Body of pancreas (tissue), 4 donors: ENCODE measurements around the gene ZFX. TPM values are rescaled to one million over a fixed set of nuclear protein-coding genes. Genes with fewer than 3 reads are reported as not detected.

ENCODE experiments used
- ATAC-seq: fragments of 150-250 bp; one replicate; pipeline ENCODE4 v1.9.1; 2016
- DNase-seq, 4 donors: peaks; one replicate each; pipeline ENCODE4 v3.0.0-alpha.2; 2019
- H3K27ac ChIP-seq, 4 donors: fragments of 200-600 bp; sonication (generic); 1 replicate in 3 of 4; 2 replicates in 1 of 4; pipeline versions ENCODE4 v1.5.1 to v1.6.1; 2016 to 2019; ENCODE audit warnings: mild to moderate bottlenecking in 1 of 4, mixed read lengths in 1 of 4, moderate library complexity in 1 of 4
- H3K27me3 ChIP-seq, 2 donors: fragments of 200-600 bp; sonication (generic); one replicate each; pipeline ENCODE4 v1.6.0; 2016; ENCODE audit warnings: mild to moderate bottlenecking in 1 of 2
- H3K36me3 ChIP-seq, 2 donors: fragments of 200-600 bp; sonication (generic); replicated peaks in 1 of 2; 2 replicates each; pipeline ENCODE4 v1.5.1; 2016; ENCODE audit warnings: low read depth in 2 of 2; ENCODE audit not compliant: insufficient read depth in 1 of 2
- H3K4me1 ChIP-seq: fragments of 200-600 bp; sonication (generic); one replicate; pipeline ENCODE4 v1.6.0; 2016
- H3K4me3 ChIP-seq, 2 donors: fragments of 200-600 bp; sonication (generic); 1 replicate in 1 of 2; 2 replicates in 1 of 2; pipeline ENCODE4 v1.5.1; 2016 to 2019
- H3K9me3 ChIP-seq, 3 donors: fragments of 200-600 bp; sonication (generic); 1 replicate in 2 of 3; 2 replicates in 1 of 3; pipeline ENCODE4 v1.5.1; 2016
- POLR2A ChIP-seq, 3 donors: fragments of 450-650 bp; IDR thresholded peaks; one replicate each; pipeline ENCODE4 v1.6.1; 2016; ENCODE audit warnings: antibody characterized with exemption in 3 of 3, mild to moderate bottlenecking in 2 of 3
- WGBS, 2 donors: methylation state at CpG; one replicate each; pipeline ENCODE4 v1.1.5; 2017; 5-methylcytosine and 5-hydroxymethylcytosine counted together
- intact Hi-C: fragments of 100-400 bp; cut with DNase I; formaldehyde crosslinking; loops from one replicate; pipeline ENCODE4 v1.15.1; 2023
- total RNA-seq, 2 donors: library from RNA; depleted of rRNA; stranded (reverse); fragments of >200 nt; gene quantifications; one replicate each; pipeline ENCODE4 v1.1.0, GENCODE V29; 2016
- TF ChIP-seq, protein P1 (sequence below), 7 experiments: fragments of 450-650 bp in 4 of 7; fragments of 200-600 bp in 3 of 7; sonication (generic) in 3 of 7; IDR thresholded peaks; one replicate each; pipeline ENCODE4 v1.5.1; 2016 to 2019; ENCODE audit warnings: antibody characterized with exemption in 7 of 7

ZFX gene
- total RNA-seq, 2 donors from 2014 or later = 23.4 to 28.3 TPM

DNA sequence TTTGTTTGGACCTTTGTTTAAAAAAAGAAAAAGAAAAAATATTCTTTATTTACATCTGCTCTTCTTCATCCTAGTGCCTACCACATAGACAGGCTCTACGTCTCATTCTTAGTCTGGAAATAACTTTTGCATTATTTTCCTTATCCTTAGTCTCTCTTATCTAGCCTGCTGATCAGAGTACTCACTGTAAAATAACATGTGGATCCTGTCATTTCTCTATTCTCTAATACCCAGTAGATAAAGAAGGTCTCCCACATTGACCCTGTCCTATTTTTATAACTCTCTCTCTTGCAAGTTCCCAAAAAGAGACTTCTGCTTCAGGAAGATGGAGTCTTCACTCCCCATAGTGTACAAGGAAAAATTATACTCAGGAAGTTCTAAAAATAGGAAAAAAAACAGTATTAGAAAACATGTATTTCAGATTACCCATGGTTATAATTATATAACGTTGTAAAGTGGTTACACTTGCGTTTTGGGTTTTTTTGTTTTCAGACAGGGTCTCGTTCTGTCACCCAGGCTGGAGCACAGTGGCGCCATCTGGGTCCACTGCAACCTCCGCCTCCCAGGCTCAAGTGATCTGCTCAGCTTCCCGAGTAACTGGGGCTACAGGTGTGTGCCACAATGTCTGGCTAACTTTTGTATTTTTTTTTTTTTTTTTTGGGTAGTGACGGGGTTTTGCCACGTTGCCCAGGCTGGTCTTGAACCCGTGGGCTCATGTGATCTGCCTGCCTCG, 23.8 kb downstream of the ZFX start:
- H3K36me3 ChIP-seq = no peaks in the 10 kb centered on the region
- TF ChIP-seq, protein P1, sequence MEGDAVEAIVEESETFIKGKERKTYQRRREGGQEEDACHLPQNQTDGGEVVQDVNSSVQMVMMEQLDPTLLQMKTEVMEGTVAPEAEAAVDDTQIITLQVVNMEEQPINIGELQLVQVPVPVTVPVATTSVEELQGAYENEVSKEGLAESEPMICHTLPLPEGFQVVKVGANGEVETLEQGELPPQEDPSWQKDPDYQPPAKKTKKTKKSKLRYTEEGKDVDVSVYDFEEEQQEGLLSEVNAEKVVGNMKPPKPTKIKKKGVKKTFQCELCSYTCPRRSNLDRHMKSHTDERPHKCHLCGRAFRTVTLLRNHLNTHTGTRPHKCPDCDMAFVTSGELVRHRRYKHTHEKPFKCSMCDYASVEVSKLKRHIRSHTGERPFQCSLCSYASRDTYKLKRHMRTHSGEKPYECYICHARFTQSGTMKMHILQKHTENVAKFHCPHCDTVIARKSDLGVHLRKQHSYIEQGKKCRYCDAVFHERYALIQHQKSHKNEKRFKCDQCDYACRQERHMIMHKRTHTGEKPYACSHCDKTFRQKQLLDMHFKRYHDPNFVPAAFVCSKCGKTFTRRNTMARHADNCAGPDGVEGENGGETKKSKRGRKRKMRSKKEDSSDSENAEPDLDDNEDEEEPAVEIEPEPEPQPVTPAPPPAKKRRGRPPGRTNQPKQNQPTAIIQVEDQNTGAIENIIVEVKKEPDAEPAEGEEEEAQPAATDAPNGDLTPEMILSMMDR (IDR thresholded peaks at IDR 0.05) = no peak
- no peak for TF ChIP-seq POLR2A (IDR thresholded peaks at IDR 0.05)
- WGBS, 2 donors = 86 to 87% methylated on average over 11 of the region's 11 CpGs

DNA sequence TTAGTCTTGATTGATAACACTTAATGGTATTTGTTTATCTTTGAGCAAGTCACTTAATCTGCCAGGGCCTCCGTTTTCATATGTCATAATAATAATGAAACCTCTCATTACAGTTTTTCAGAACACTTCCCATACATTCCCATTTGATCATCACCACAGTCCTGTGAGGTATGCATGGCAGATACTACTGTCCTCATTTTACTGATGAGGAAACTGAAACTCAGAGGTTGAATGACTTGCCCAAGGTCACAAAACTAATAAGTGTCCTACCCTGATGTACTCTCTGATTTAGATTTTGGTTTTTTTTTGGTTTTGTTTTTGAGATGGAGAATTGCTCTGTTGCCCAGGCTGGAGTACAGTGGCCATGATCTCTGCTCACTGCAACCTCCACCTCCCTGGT, 25.7 kb downstream of the ZFX start:
- H3K27ac ChIP-seq = no peak overlapping the region
- no peaks in the 10 kb centered on the region for H3K36me3 ChIP-seq
- H3K27me3 ChIP-seq = no peaks in the 10 kb centered on the region
- no peak for TF ChIP-seq POLR2A (IDR thresholded peaks at IDR 0.05)
- intact Hi-C loops = no loop called here
- H3K4me3 ChIP-seq = no peak overlapping the region
- H3K9me3 ChIP-seq = no peaks in the 10 kb centered on the region
- no peaks in the 10 kb centered on the region for H3K4me1 ChIP-seq
- DNase-seq = no peak
- WGBS, 2 donors = 25% methylated on average over 1 of the region's 1 CpG
- no peak for ATAC-seq

More for the DNA sequence above, 23.8 kb downstream of the ZFX start:
- intact Hi-C loops = no loop called here
- no peak overlapping the region for H3K27ac ChIP-seq
- H3K9me3 ChIP-seq = no peaks in the 10 kb centered on the region
- H3K27me3 ChIP-seq = no peaks in the 10 kb centered on the region
- H3K4me1 ChIP-seq = peaks cover 13% of the 10 kb centered on the region
- no peak for ATAC-seq
- H3K4me3 ChIP-seq = no peak overlapping the region
- no peak for DNase-seq

DNA sequence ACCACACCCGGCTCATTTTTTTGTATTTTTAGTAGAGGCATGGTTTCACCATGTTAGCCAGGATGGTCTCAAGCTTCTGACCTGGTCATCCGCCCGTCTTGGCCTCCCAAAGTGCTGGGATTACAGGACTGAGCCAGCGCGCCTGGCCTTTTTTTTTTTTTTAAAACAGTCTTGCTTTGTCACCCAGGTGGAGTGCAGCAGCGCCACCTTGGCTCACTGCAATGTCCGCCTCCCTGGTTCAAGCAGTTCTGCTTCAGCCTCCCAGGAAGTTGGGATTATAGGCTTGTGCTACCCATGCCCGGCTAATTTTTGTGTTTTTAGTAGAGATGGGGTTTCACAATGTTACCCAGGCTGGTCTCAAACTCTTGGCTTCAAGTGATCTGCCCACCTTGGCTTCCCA, 28.9 kb downstream of the ZFX start:
- Histone ChIP-seq H3K4me3 (no peak overlapping the region), H3K9me3 (no peaks in the 10 kb centered on the region), H3K27me3 (no peaks in the 10 kb centered on the region), H3K27ac (no peak overlapping the region), H3K36me3 (no peaks in the 10 kb centered on the region), H3K4me1 (no peaks in the 10 kb centered on the region)
- ATAC-seq = no peak
- 82 to 99% methylated on average over 3 to 8 of the region's 8 CpGs for WGBS, 2 donors
- intact Hi-C loops = no loop called here
- no peak for TF ChIP-seq POLR2A (IDR thresholded peaks at IDR 0.05)
- TF ChIP-seq, protein P1 (IDR thresholded peaks at IDR 0.05) = no peak
- no peak for DNase-seq

- 52 to 61% methylated on average over 5 of the region's 5 CpGs for WGBS, 2 donors
- H3K4me1 ChIP-seq = peaks cover 13% of the 10 kb centered on the region
- DNase-seq = no peak
- no peak overlapping the region for H3K4me3 ChIP-seq
- H3K27me3 ChIP-seq = no peaks in the 10 kb centered on the region
- intact Hi-C loops = no loop called here
- no peaks in the 10 kb centered on the region for H3K36me3 ChIP-seq
- no peak overlapping the region for H3K27ac ChIP-seq
- no peak for TF ChIP-seq POLR2A (IDR thresholded peaks at IDR 0.05)
- TF ChIP-seq, protein P1 (IDR thresholded peaks at IDR 0.05) = no peak
- H3K9me3 ChIP-seq = no peaks in the 10 kb centered on the region
- no peak for ATAC-seq
Observed at GRCh38 chrX:24184018-24184417, 34.5 kb downstream of the ZFX start.

DNA sequence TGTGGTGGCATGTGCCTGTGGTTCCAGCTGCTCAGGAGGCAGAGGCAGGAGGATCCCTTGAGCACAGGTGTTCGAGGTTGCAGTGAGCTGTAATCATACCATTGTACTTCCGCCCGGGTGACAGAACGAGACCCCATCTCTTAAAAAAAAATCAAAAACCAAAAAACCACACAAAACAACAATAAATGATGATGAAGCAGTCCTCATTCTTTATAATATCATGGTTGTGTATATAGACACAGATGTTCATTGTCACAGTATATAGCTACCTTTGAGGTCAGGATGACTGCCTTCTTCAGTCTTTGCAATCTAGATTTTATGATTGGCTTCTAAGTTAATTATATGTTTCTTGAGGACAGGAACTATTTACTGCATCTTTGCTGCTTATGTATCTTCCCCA, 37.0 kb downstream of the ZFX start:
- no peaks in the 10 kb centered on the region for H3K9me3 ChIP-seq
- ATAC-seq (no peak), DNase-seq (no peak)
- WGBS, 2 donors = 86 to 88% methylated on average over 4 of the region's 4 CpGs
- H3K36me3 ChIP-seq = no peaks in the 10 kb centered on the region
- no peaks in the 10 kb centered on the region for H3K27me3 ChIP-seq
- H3K4me1 ChIP-seq = peaks cover 32% of the 10 kb centered on the region
- no peak for TF ChIP-seq POLR2A (IDR thresholded peaks at IDR 0.05)
- TF ChIP-seq, protein P1 (IDR thresholded peaks at IDR 0.05) = no peak
- H3K27ac ChIP-seq = no peak overlapping the region
- intact Hi-C loops = no loop called here
- H3K4me3 ChIP-seq = no peak overlapping the region
